HepG2 (cell line): ENCODE data around the gene WNT3A. TPM values are rescaled to one million over a fixed set of nuclear protein-coding genes. Genes with fewer than 3 reads are reported as not detected.

ENCODE experiments used
- ATAC-seq: fragments of 200-7000 bp; cut with Tn5 transposase; 3 replicates; pipeline ENCODE4 v1.9.1; 2020; ENCODE audit warnings: mild to moderate bottlenecking, moderate library complexity
- BruUV-seq: library from RNA; stranded (reverse); fragments of 400-500 nt; replicated peaks from 2 replicates; lab custom pipeline; 2021; lab: Mats Ljungman, UMichigan
- CTCF ChIA-PET: fragments of 300-600 bp; formaldehyde crosslinking; extraction: SDS; loops from one replicate; lab custom pipeline; 2021; ENCODE audit warnings: low total read pairs, inconsistent platforms, low intra/inter-chr PET ratio; lab: Yijun Ruan, JAX
- POLR2A ChIA-PET: fragments of 350-600 bp; sonication (Branson Sonifier 250); formaldehyde crosslinking; loops from one replicate; lab custom pipeline; 2020; ENCODE audit warnings: antibody characterized with exemption, inconsistent platforms; lab: Yijun Ruan, JAX
- DNase-seq: peaks from one replicate; pipeline ENCODE4 v3.0.0-alpha.2; 2015; ENCODE audit warnings: low spot score
- FAIRE-seq: peaks from 3 replicates; lab custom pipeline; 2011; peaks lifted over from hg19 to GRCh38; lab: Jason Lieb, UNC
- H2AFZ ChIP-seq: one replicate; pipeline ENCODE4 v1.6.1; 2011; ENCODE audit warnings: low read length, inconsistent platforms
- H3K27ac ChIP-seq: fragments of 300-600 bp; 3 replicates; pipeline ENCODE4 v1.8.0; 2011; ENCODE audit warnings: mixed run types, mild to moderate bottlenecking, mixed read lengths, low read length, inconsistent platforms; ENCODE audit not compliant: insufficient read depth; ENCODE audit errors: extremely low read length
- H3K27me3 ChIP-seq, 2 experiments: fragments of 200-600 bp in 1 of 2; 2 replicates in 1 of 2; 3 replicates in 1 of 2; pipeline versions ENCODE4 v1.6.0 to v1.8.0; 2011; ENCODE audit warnings: low read length in 2 of 2, mild to moderate bottlenecking in 2 of 2, moderate library complexity in 2 of 2, inconsistent platforms in 1 of 2; ENCODE audit not compliant: insufficient read depth in 2 of 2, control insufficient read depth in 1 of 2
- H3K36me3 ChIP-seq, 2 experiments: fragments of 200-600 bp in 1 of 2; replicated peaks in 1 of 2; 2 replicates in 1 of 2; 3 replicates in 1 of 2; pipeline versions ENCODE4 v1.5.1 to v1.8.0; 2011; ENCODE audit warnings: low read length in 2 of 2, inconsistent platforms in 1 of 2; ENCODE audit not compliant: insufficient read depth in 2 of 2, control insufficient read depth in 1 of 2
- H3K4me1 ChIP-seq: 2 replicates; pipeline ENCODE4 v1.5.1; 2012; ENCODE audit warnings: low read length, inconsistent platforms; ENCODE audit not compliant: insufficient read depth
- H3K4me2 ChIP-seq: 2 replicates; pipeline ENCODE4 v1.6.0; 2011; ENCODE audit warnings: low read depth, low read length, inconsistent platforms
- H3K4me3 ChIP-seq, 3 experiments: fragments of 200-600 bp in 1 of 3; sonication (generic), shearing (Covaris generic) in 1 of 3; replicated peaks in 1 of 3; 2 replicates each; pipeline ENCODE4 v1.5.1; 2011 to 2016; ENCODE audit warnings: low read length in 3 of 3, inconsistent platforms in 2 of 3, low read depth in 2 of 3, mild to moderate bottlenecking in 2 of 3, control low read depth in 1 of 3, mixed read lengths in 1 of 3; ENCODE audit not compliant: insufficient read depth in 1 of 3
- H3K79me2 ChIP-seq: one replicate; pipeline ENCODE4 v1.6.1; 2011; ENCODE audit warnings: low read length, inconsistent platforms; ENCODE audit not compliant: insufficient read depth
- H3K9ac ChIP-seq: 2 replicates; pipeline ENCODE4 v1.6.0; 2011; ENCODE audit warnings: mild to moderate bottlenecking, low read depth, low read length, inconsistent platforms; ENCODE audit not compliant: insufficient read depth
- H3K9me3 ChIP-seq: 2 replicates; pipeline ENCODE4 v1.5.1; 2012; ENCODE audit warnings: mild to moderate bottlenecking, low read length
- H4K20me1 ChIP-seq: 2 replicates; pipeline ENCODE4 v1.6.0; 2011; ENCODE audit warnings: inconsistent platforms, mild to moderate bottlenecking, low read length, moderate library complexity; ENCODE audit not compliant: insufficient read depth
- HDAC1 ChIP-seq: sonication (generic); formaldehyde crosslinking; IDR thresholded peaks from 2 replicates; pipeline ENCODE4 v1.5.1; 2020; ENCODE audit warnings: mild to moderate bottlenecking, missing genetic modification reagents
- TCF12 ChIP-seq, 2 experiments: fragments of 450-650 bp in 1 of 2; sonication (generic) in 1 of 2; formaldehyde crosslinking in 1 of 2; IDR thresholded peaks; 2 replicates each; pipeline versions ENCODE4 v1.6.1 to v1.8.0; 2017 to 2022; ENCODE audit warnings: antibody characterized with exemption in 1 of 2, mild to moderate bottlenecking in 1 of 2, missing genetic modification reagents in 1 of 2, moderate library complexity in 1 of 2
- WGBS: methylation state at CpG from one replicate; pipeline ENCODE4 v1.1.6; 2017; ENCODE audit warnings: low lambda C conversion rate; 5-methylcytosine and 5-hydroxymethylcytosine counted together
- in situ Hi-C: cut with HindIII; loops from 2 replicates; pipeline ENCODE4 v1.10.0; 2017; ENCODE audit warnings: low pct_unique_long_range_greater_than_20kb; ENCODE audit not compliant: extremely low pct_ligation_motif_present
- intact Hi-C: fragments of 100-400 bp; cut with micrococcal nuclease; formaldehyde crosslinking; loops from one replicate; pipeline ENCODE4 v1.10.0; 2022; ENCODE audit not compliant: unreplicated experiment
- polyA plus RNA-seq, 8 experiments: library from polyadenylated mRNA; depleted of rRNA in 3 of 8; stranded (reverse) in 7 of 8; unstranded in 1 of 8; fragments of >200 nt; fragmentation: Illumina TruSeq in 4 of 8; extraction: Trizol in 4 of 8; gene quantifications; 2 replicates each; pipeline versions ENCODE4 v1.2.1 to v1.2.3, GENCODE V29; 2011 to 2016; ENCODE audit warnings: low read depth in 4 of 8, missing spikeins in 1 of 8, mixed read lengths in 1 of 8; ENCODE audit not compliant: insufficient read depth in 1 of 8
- total RNA-seq, 5 experiments: library from RNA; depleted of rRNA; stranded (reverse); fragments of >200 nt; fragmentation: Illumina TruSeq; extraction: Trizol; gene quantifications; 2 replicates each; pipeline ENCODE4 v1.2.3, GENCODE V29; 2016; ENCODE audit warnings: low read depth in 1 of 5
- TF ChIP-seq, protein P1 (sequence below): sonication (generic); formaldehyde crosslinking; IDR thresholded peaks from 2 replicates; pipeline ENCODE4 v1.5.1; 2020; ENCODE audit warnings: missing genetic modification reagents, mild to moderate bottlenecking, borderline replicate concordance
- TF ChIP-seq, protein P2 (sequence below): sonication (generic); formaldehyde crosslinking; IDR thresholded peaks from 2 replicates; pipeline ENCODE4 v1.4.0; 2020; ENCODE audit warnings: missing genetic modification reagents

WNT3A gene
- total and polyA plus RNA-seq, 2 of the 13 experiments (the other 11 are each of a cell fraction or from before 2014, with no cell fraction given): not detected

DNA sequence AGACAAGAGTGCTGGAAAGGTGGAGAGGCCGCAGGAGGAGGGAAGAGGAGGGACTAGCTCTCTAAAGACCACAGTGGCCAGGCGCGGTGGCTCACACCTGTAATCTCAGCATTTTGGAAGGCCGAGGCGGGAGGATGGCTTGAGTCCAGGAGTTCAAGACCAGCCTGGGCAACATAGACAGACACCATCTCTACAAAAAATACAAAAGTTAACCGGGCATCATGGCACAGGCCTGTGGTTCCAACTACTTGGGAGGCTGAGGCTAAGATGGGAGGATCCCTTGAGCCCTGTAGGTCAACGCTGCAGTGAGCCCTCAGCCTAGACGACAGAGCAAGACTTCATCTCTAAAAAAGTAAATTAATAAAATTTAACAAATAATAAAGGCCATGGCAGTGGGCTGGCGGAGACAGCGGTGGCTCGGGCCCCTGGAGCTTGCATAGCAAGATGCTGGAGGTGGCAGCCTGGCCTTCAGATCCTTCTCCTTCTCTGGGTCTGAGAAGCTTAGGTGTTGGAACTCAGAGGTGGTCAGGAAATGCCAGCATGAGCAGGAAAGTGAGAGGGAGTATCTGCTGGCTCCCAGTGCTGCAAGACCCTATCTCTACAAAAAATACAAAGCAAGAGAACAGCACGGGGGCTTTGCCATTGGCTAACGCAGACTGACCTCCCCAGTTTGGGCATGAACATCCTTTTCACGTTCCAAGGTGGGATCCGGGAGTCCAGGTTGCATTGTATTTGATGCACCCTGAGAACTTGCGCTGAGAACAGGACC, 10.7 kb downstream of the WNT3A start:
- in situ Hi-C loops (no loop called here), intact Hi-C loops (no loop called here)
- DNase-seq: no peak
- CTCF ChIA-PET: no interaction called here
- no peak for TF ChIP-seq TCF12 (IDR thresholded peaks at IDR 0.05)
- no peak for TF ChIP-seq TCF12 (CRISPR knock-in tag; IDR thresholded peaks at IDR 0.05)
- TF ChIP-seq, protein P1, sequence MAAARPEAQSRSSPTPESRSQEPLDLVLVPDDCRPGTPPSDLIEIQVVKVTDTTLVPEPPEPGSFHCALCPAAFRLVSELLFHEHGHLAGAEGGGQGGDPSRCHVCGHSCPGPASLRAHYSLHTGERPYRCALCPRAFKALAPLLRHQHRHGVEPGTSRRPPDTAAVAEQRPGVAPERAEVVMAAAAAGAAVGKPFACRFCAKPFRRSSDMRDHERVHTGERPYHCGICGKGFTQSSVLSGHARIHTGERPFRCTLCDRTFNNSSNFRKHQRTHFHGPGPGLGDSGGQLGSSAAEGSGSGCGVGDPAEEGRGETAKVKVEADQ (CRISPR knock-in tag): no peak
- TF ChIP-seq HDAC1 (CRISPR knock-in tag): no peak
- TF ChIP-seq, protein P2, sequence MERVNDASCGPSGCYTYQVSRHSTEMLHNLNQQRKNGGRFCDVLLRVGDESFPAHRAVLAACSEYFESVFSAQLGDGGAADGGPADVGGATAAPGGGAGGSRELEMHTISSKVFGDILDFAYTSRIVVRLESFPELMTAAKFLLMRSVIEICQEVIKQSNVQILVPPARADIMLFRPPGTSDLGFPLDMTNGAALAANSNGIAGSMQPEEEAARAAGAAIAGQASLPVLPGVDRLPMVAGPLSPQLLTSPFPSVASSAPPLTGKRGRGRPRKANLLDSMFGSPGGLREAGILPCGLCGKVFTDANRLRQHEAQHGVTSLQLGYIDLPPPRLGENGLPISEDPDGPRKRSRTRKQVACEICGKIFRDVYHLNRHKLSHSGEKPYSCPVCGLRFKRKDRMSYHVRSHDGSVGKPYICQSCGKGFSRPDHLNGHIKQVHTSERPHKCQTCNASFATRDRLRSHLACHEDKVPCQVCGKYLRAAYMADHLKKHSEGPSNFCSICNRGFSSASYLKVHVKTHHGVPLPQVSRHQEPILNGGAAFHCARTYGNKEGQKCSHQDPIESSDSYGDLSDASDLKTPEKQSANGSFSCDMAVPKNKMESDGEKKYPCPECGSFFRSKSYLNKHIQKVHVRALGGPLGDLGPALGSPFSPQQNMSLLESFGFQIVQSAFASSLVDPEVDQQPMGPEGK (CRISPR knock-in tag): no peak
- no peak overlapping the region for H3K4me3 ChIP-seq
- BruUV-seq: no TSS peak
- 28% methylated on average over 14 of the region's 16 CpGs for WGBS
- H3K79me2 ChIP-seq: no peaks in the 10 kb centered on the region
- H3K4me2 ChIP-seq: no peak overlapping the region
- H3K9me3 ChIP-seq: no peaks in the 10 kb centered on the region
- no peaks in the 10 kb centered on the region for H3K36me3 ChIP-seq
- no peaks in the 10 kb centered on the region for H4K20me1 ChIP-seq
- FAIRE-seq: no peak
- POLR2A ChIA-PET: no interaction called here
- no peak overlapping the region for H2AFZ ChIP-seq
- H3K4me1 ChIP-seq: no peaks in the 10 kb centered on the region
- ATAC-seq: no peak
- no peak overlapping the region for H3K9ac ChIP-seq
- no peak overlapping the region for H3K27ac ChIP-seq
- peaks cover 6 to 49% of the 10 kb centered on the region in 2 experiments for H3K27me3 ChIP-seq
